GM21619 (cell line): ENCODE data around the gene GPR39.
"Not testable (repeated sequence)": the region's sequence is repeated elsewhere in the genome, so short reads cannot be mapped to it uniquely, and the experiment has no call there.

Source experiments
- ATAC-seq: cut with Tn5 transposase; IDR thresholded peaks from one replicate; pipeline ENCODE4 v1.9.1; 2021; ENCODE audit not compliant: unreplicated experiment

GPR39 gene

GRCh38 chr2:132416723-132417395 is at the start of gene GPR39:
GPR39 (plus strand) TSS chr2:132416805.
- no peak for ATAC-seq

- no peak for ATAC-seq
Observed at GRCh38 chr2:132368191-132368590, 48.4 kb upstream of the GPR39 start.

GRCh38 chr2:132372276-132372675 is 44.3 kb upstream of the GPR39 start:
- ATAC-seq = no peak

- no peak for ATAC-seq
Observed at GRCh38 chr2:132373391-132374135, 43.0 kb upstream of the GPR39 start.

GRCh38 chr2:132374151-132374550 is 42.5 kb upstream of the GPR39 start:
- no peak for ATAC-seq

- ATAC-seq = no peak
Observed at GRCh38 chr2:132374551-132374950, 42.1 kb upstream of the GPR39 start.

GRCh38 chr2:132374961-132375360 is 41.6 kb upstream of the GPR39 start:
- no peak for ATAC-seq

- ATAC-seq = no peak
Observed at GRCh38 chr2:132381376-132381775, 35.2 kb upstream of the GPR39 start.

GRCh38 chr2:132383956-132384355 is 32.6 kb upstream of the GPR39 start:
- no peak for ATAC-seq

GRCh38 chr2:132384491-132385151 is 32.0 kb upstream of the GPR39 start:
- no peak for ATAC-seq

- no peak for ATAC-seq
Observed at GRCh38 chr2:132387126-132387525, 29.5 kb upstream of the GPR39 start.

GRCh38 chr2:132390076-132390475 is 26.5 kb upstream of the GPR39 start:
- no peak for ATAC-seq

GRCh38 chr2:132391378-132391777 is 25.2 kb upstream of the GPR39 start:
- ATAC-seq = no peak

- no peak for ATAC-seq
Observed at GRCh38 chr2:132392221-132392620, 24.4 kb upstream of the GPR39 start.

GRCh38 chr2:132392879-132393278 is 23.7 kb upstream of the GPR39 start:
- ATAC-seq = no peak

GRCh38 chr2:132397042-132397441 is 19.6 kb upstream of the GPR39 start:
- ATAC-seq = not testable (repeated sequence)

GRCh38 chr2:132400169-132400900 is 16.3 kb upstream of the GPR39 start:
- no peak for ATAC-seq

- ATAC-seq = no peak
Observed at GRCh38 chr2:132400901-132401240, 15.7 kb upstream of the GPR39 start.

GRCh38 chr2:132401326-132401725 is 15.3 kb upstream of the GPR39 start:
- ATAC-seq = no peak

GRCh38 chr2:132403146-132403545 is 13.5 kb upstream of the GPR39 start:
- ATAC-seq = no peak

GRCh38 chr2:132404056-132404455 is 12.5 kb upstream of the GPR39 start:
- no peak for ATAC-seq
